A673 (cell line): Measurements from ENCODE around the gene SINHCAF. TPM values are rescaled to one million over a fixed set of nuclear protein-coding genes. Genes with fewer than 3 reads are reported as not detected.
"Not testable (repeated sequence)": the region's sequence is repeated elsewhere in the genome, so short reads cannot be mapped to it uniquely, and the experiment has no call there.

ENCODE experiments used
- BruUV-seq: library from RNA; stranded (reverse); fragments of 400-500 nt; replicated peaks from 2 replicates; lab custom pipeline; 2021; lab: Mats Ljungman, UMichigan
- CTCF ChIA-PET: fragments of 300-600 bp; sonication (Branson Sonifier 250); formaldehyde crosslinking; loops from one replicate; lab custom pipeline; 2022; ENCODE audit warnings: antibody characterized with exemption; lab: Charles Lee
- POLR2A ChIA-PET: fragments of 300-600 bp; sonication (Branson Sonifier 250); formaldehyde crosslinking; loops from one replicate; lab custom pipeline; 2022; ENCODE audit warnings: antibody characterized with exemption; ENCODE audit not compliant: low non-redundant PET; lab: Charles Lee
- DNase-seq: peaks from one replicate; pipeline ENCODE4 v3.0.0-alpha.2; 2015; ENCODE audit warnings: low spot score
- H3K27ac ChIP-seq: fragments of 200-600 bp; sonication (generic); 2 replicates; pipeline ENCODE4 v1.5.1; 2016; ENCODE audit warnings: mixed run types, low read depth, mild to moderate bottlenecking, mixed read lengths, antibody characterized with exemption, low read length; ENCODE audit not compliant: poor library complexity, severe bottlenecking
- H3K27me3 ChIP-seq: fragments of 200-600 bp; sonication (generic); replicated peaks from 2 replicates; pipeline ENCODE4 v1.6.1; 2017; ENCODE audit warnings: mixed run types, low read depth, mild to moderate bottlenecking, mixed read lengths, antibody characterized with exemption, low read length; ENCODE audit not compliant: insufficient read depth, poor library complexity
- H3K36me3 ChIP-seq: fragments of 200-600 bp; sonication (generic); 2 replicates; pipeline ENCODE4 v1.6.1; 2016; ENCODE audit warnings: mixed run types, mild to moderate bottlenecking, mixed read lengths, antibody characterized with exemption, low read length; ENCODE audit not compliant: insufficient read depth, poor library complexity, severe bottlenecking
- H3K4me1 ChIP-seq: fragments of 200-600 bp; sonication (generic); 2 replicates; pipeline ENCODE4 v1.6.1; 2017; ENCODE audit warnings: mixed run types, mild to moderate bottlenecking, mixed read lengths, antibody characterized with exemption, low read length; ENCODE audit not compliant: insufficient read depth, poor library complexity, severe bottlenecking
- H3K4me3 ChIP-seq: fragments of 200-600 bp; sonication (generic); 2 replicates; pipeline ENCODE4 v1.5.1; 2016; ENCODE audit warnings: low read depth, mixed run types, mild to moderate bottlenecking, mixed read lengths, low read length; ENCODE audit not compliant: poor library complexity, severe bottlenecking
- H3K9me3 ChIP-seq: fragments of 200-600 bp; sonication (generic); 2 replicates; pipeline ENCODE4 v1.6.1; 2016; ENCODE audit warnings: mixed run types, low read depth, mild to moderate bottlenecking, mixed read lengths, antibody characterized with exemption, low read length; ENCODE audit not compliant: poor library complexity, severe bottlenecking
- EZH2 ChIP-seq: fragments of 200-600 bp; sonication (generic); IDR thresholded peaks from 2 replicates; pipeline ENCODE4 v1.6.1; 2017; ENCODE audit warnings: borderline replicate concordance, low read depth, mild to moderate bottlenecking, mixed read lengths, antibody characterized with exemption, low read length; ENCODE audit not compliant: poor library complexity, severe bottlenecking
- intact Hi-C: fragments of 100-400 bp; cut with micrococcal nuclease; formaldehyde crosslinking; loops from one replicate; pipeline ENCODE4 v1.10.0; 2022; ENCODE audit not compliant: unreplicated experiment
- total RNA-seq: library from RNA; stranded (reverse); gene quantifications from 2 replicates; pipeline ENCODE4 v1.2.3, GENCODE V29; 2021
- TF ChIP-seq, protein P1 (sequence below): fragments of 300-800, 200-600 bp; sonication (generic); conservative IDR thresholded peaks from 2 replicates; pipeline ENCODE4 v1.5.1; 2017; ENCODE audit warnings: low read depth, mild to moderate bottlenecking, antibody characterized with exemption, low read length, moderate library complexity, mixed read lengths

SINHCAF gene
- total RNA-seq, 1 experiment from 2014 or later: 137 TPM

DNA sequence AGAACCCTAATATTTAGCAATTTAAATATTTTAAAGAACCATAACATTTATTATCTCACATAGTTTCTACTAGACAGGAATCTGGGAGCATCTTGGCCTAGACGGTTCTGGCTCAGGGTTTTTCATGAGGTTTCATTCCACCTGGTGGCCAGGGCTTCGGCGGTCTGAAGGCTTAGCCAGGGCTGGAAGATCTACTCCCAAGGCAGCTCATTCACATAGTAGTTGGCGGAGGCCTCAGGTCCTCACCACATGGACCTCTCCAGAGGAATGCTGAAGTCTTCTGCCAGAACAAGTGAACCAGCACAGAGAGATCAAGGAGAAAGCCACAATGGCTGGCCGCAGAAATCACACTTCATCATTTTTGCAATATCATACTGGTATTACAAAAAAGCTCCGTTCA lies 68.2 kb downstream of the SINHCAF start:
- Histone ChIP-seq H3K27ac (no peak overlapping the region), H3K36me3 (no peaks in the 10 kb centered on the region), H3K4me3 (no peak overlapping the region), H3K9me3 (no peaks in the 10 kb centered on the region), H3K4me1 (no peaks in the 10 kb centered on the region), H3K27me3 (no peaks in the 10 kb centered on the region)
- TF ChIP-seq, protein P1, sequence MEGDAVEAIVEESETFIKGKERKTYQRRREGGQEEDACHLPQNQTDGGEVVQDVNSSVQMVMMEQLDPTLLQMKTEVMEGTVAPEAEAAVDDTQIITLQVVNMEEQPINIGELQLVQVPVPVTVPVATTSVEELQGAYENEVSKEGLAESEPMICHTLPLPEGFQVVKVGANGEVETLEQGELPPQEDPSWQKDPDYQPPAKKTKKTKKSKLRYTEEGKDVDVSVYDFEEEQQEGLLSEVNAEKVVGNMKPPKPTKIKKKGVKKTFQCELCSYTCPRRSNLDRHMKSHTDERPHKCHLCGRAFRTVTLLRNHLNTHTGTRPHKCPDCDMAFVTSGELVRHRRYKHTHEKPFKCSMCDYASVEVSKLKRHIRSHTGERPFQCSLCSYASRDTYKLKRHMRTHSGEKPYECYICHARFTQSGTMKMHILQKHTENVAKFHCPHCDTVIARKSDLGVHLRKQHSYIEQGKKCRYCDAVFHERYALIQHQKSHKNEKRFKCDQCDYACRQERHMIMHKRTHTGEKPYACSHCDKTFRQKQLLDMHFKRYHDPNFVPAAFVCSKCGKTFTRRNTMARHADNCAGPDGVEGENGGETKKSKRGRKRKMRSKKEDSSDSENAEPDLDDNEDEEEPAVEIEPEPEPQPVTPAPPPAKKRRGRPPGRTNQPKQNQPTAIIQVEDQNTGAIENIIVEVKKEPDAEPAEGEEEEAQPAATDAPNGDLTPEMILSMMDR: no peak
- no peak for TF ChIP-seq EZH2
- no peak for DNase-seq
- ChIA-PET CTCF (interaction anchor here (3.2 kb wide), 1 partner anchor 14 kb away, joined by 11 read pairs; no protein-coding TSS in a partner anchor), POLR2A (no interaction called here)
- no TSS peak for BruUV-seq
- intact Hi-C loops: loop anchor here (5.0 to 10.0 kb wide), 2 partner anchors 147 to 380 kb away; no protein-coding TSS in a partner anchor

DNA sequence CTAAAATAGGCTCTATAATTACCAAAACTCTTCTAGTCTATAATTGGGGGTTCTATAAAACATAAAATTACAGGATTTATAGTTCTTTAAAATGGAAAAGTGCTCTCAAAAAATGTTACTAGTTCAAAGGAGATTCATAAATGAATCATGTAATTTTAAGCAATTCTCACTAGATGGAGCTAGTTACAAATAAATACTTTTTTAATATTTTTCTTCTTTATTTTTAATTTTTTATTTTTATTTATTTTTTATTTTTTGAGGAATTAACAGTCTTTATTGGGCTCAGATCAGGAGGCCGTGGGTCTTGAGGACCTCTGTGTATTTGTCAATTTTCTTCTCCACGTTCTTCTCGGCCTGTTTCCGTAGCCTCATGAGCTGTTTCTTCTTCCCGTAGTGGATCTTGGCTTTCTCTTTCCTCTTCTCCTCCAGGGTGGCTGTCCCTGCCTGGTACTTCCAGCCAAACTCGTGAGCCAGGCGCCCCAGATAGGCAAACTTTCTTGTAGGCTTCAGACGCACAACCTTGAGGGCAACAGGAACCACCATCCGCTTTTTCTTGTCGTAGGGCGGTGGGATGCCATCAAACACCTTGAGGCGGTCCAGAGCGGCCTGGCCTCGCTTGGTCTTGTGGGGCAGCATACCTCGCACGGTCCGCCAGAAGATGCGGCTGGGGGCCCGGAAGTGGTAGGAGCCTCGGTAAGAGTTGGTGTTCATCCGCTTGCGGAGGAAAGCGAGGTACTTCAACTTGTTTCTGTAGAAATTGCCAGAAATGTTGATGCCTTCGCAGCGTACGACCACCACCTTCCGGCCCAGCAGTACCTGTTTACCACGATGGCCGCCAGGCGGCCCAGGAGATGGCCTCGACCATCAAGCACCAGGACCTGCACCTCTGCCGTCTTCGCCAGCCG lies 74.0 kb downstream of the SINHCAF start:
- H3K4me1 ChIP-seq, POLR2A ChIA-PET, H3K27ac ChIP-seq, H3K36me3 ChIP-seq, H3K27me3 ChIP-seq, BruUV-seq, DNase-seq, H3K4me3 ChIP-seq, H3K9me3 ChIP-seq: not testable (repeated sequence)
- intact Hi-C loops: loop anchor here (10.0 kb wide), 1 partner anchor 153 kb away; no protein-coding TSS in a partner anchor
- CTCF ChIA-PET: interaction anchor here (1.0 to 1.5 kb wide), 3 partner anchors 10 to 20 kb away, joined by 3 to 12 read pairs (median 3); no protein-coding TSS in a partner anchor

DNA sequence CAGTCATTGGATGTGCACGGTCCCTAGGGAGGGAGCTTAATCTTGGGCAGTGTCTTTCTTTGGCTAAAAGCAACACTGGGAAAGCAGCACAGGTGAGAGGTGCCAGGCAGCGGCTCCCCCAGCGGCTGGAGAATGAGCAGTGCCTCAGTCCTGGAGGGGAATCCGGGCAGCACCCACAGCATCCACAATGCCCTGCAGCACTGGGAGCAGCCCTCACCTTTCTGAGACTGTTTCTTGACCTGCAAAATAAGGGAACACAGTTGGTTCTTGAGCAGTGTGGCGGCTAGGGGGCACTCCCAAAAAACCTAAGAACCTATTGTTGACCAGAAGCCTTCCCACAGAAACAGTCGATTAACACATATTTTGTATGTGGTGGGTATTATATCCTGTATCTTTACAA lies 75.8 kb downstream of the SINHCAF start:
- no peaks in the 10 kb centered on the region for H3K9me3 ChIP-seq
- no TSS peak for BruUV-seq
- intact Hi-C loops: loop anchor here (10.0 kb wide), 1 partner anchor 155 kb away; no protein-coding TSS in a partner anchor
- no peak for DNase-seq
- ChIA-PET CTCF (no interaction called here), POLR2A (interaction anchor here (0.6 kb wide), 1 partner anchor 12 kb away, joined by 5 read pairs; no protein-coding TSS in a partner anchor)
- no peaks in the 10 kb centered on the region for H3K36me3 ChIP-seq
- TF ChIP-seq EZH2: no peak
- TF ChIP-seq, protein P1: no peak
- no peak overlapping the region for H3K4me3 ChIP-seq
- H3K4me1 ChIP-seq: no peaks in the 10 kb centered on the region
- H3K27ac ChIP-seq: no peak overlapping the region
- no peaks in the 10 kb centered on the region for H3K27me3 ChIP-seq
